ENCODE data around the gene C1QL1. TPM values are rescaled to one million over a fixed set of nuclear protein-coding genes. Genes with fewer than 3 reads are reported as not detected.

Gene C1QL1
- total and polyA plus RNA-seq, 2 of the 13 experiments (the other 11 are each of a cell fraction or from before 2014, with no cell fraction given): 0.11 TPM

GRCh38 chr17:44956998-44957981 is 10.8 kb downstream of the C1QL1 start (continued):
- no peak for TF ChIP-seq ZNF570 (CRISPR knock-in tag; IDR thresholded peaks at IDR 0.05; ENCODE audit: borderline replicate concordance)
- TF ChIP-seq ZFYVE20 (CRISPR knock-in tag; IDR thresholded peaks at IDR 0.05; ENCODE audit: borderline replicate concordance, low read depth): no peak
- TF ChIP-seq ZNF3 (CRISPR knock-in tag; IDR thresholded peaks at IDR 0.05): no peak
- no peak for TF ChIP-seq SMAD9 (CRISPR knock-in tag; IDR thresholded peaks at IDR 0.05)
- TF ChIP-seq ZFP36L1 (CRISPR knock-in tag; IDR thresholded peaks at IDR 0.05): no peak
- no peak for TF ChIP-seq NBN (conservative IDR thresholded peaks at IDR 0.05)
- 0 out of 2 replicates have a peak, but pooled peaks have one; percentile 28 for TF ChIP-seq PHF8 (CRISPR knock-in tag; IDR thresholded peaks at IDR 0.05)
- TF ChIP-seq SMARCC2 (IDR thresholded peaks at IDR 0.05): no peak
- no peak for TF ChIP-seq XBP1 (CRISPR knock-in tag; IDR thresholded peaks at IDR 0.05)
- no peak for TF ChIP-seq NFYC (CRISPR knock-in tag; IDR thresholded peaks at IDR 0.05)
- no peak for TF ChIP-seq TGIF2 (CRISPR knock-in tag; IDR thresholded peaks at IDR 0.05)
- no peak for TF ChIP-seq HDAC6 (IDR thresholded peaks at IDR 0.05; ENCODE audit: low read depth, low read length)
- no peak for TF ChIP-seq SMYD3 (CRISPR knock-in tag; IDR thresholded peaks at IDR 0.05)
- TF ChIP-seq ZNF207 (IDR thresholded peaks at IDR 0.05; ENCODE audit: borderline replicate concordance): no peak
- TF ChIP-seq ZNF333 (CRISPR knock-in tag; IDR thresholded peaks at IDR 0.05; ENCODE audit: borderline replicate concordance): no peak
- TF ChIP-seq ARID5B (CRISPR knock-in tag; IDR thresholded peaks at IDR 0.05): peak; percentile 45; the same call in 1 of the 2 replicates
- TF ChIP-seq SNAI1 (CRISPR knock-in tag; IDR thresholded peaks at IDR 0.05; ENCODE audit: borderline replicate concordance): no peak
- no peak for TF ChIP-seq SSRP1 (CRISPR knock-in tag; IDR thresholded peaks at IDR 0.05)
- 0 out of 2 replicates have a peak, but pooled peaks have one; percentile 38 for TF ChIP-seq HNF1B (CRISPR knock-in tag; IDR thresholded peaks at IDR 0.05)
- TF ChIP-seq ZNF629 (CRISPR knock-in tag; conservative IDR thresholded peaks at IDR 0.05): 0 out of 2 replicates have a peak, but pooled peaks have one; percentile 24
- no peak for TF ChIP-seq TAF15 (IDR thresholded peaks at IDR 0.05; ENCODE audit: low read depth, low read length, poor library complexity, severe bottlenecking)
- peak; percentile 54; the same call in 1 of the 2 replicates for TF ChIP-seq ZMYM3 (CRISPR knock-in tag; IDR thresholded peaks at IDR 0.05)
- 0 out of 2 replicates have a peak, but pooled peaks have one; percentile 74 for TF ChIP-seq NFATC3 (CRISPR knock-in tag; IDR thresholded peaks at IDR 0.05)
- TF ChIP-seq ZNF614 (CRISPR knock-in tag; IDR thresholded peaks at IDR 0.05; ENCODE audit: borderline replicate concordance): no peak
- TF ChIP-seq ZNF136 (CRISPR knock-in tag; IDR thresholded peaks at IDR 0.05; ENCODE audit: low read depth): no peak
- TF ChIP-seq ELF4 (CRISPR knock-in tag; IDR thresholded peaks at IDR 0.05; ENCODE audit: borderline replicate concordance): no peak
- no peak for TF ChIP-seq ISX (CRISPR knock-in tag; conservative IDR thresholded peaks at IDR 0.05)

Measured in HepG2 (cell line).